HepG2 (cell line): ENCODE measurements around the gene ARHGAP32. TPM values are rescaled to one million over a fixed set of nuclear protein-coding genes. Genes with fewer than 3 reads are reported as not detected.

Experiments used
- ATAC-seq: fragments of 200-7000 bp; cut with Tn5 transposase; 3 replicates; pipeline ENCODE4 v1.9.1; 2020; ENCODE audit warnings: mild to moderate bottlenecking, moderate library complexity
- BruUV-seq: library from RNA; stranded (reverse); fragments of 400-500 nt; replicated peaks from 2 replicates; lab custom pipeline; 2021; lab: Mats Ljungman, UMichigan
- CTCF ChIA-PET: fragments of 300-600 bp; formaldehyde crosslinking; extraction: SDS; loops from one replicate; lab custom pipeline; 2021; ENCODE audit warnings: low total read pairs, inconsistent platforms, low intra/inter-chr PET ratio; lab: Yijun Ruan, JAX
- POLR2A ChIA-PET: fragments of 350-600 bp; sonication (Branson Sonifier 250); formaldehyde crosslinking; loops from one replicate; lab custom pipeline; 2020; ENCODE audit warnings: antibody characterized with exemption, inconsistent platforms; lab: Yijun Ruan, JAX
- DNase-seq: peaks from one replicate; pipeline ENCODE4 v3.0.0-alpha.2; 2015; ENCODE audit warnings: low spot score
- FAIRE-seq: peaks from 3 replicates; lab custom pipeline; 2011; peaks lifted over from hg19 to GRCh38; lab: Jason Lieb, UNC
- H2AFZ ChIP-seq: one replicate; pipeline ENCODE4 v1.6.1; 2011; ENCODE audit warnings: low read length, inconsistent platforms
- H3K27ac ChIP-seq: fragments of 300-600 bp; 3 replicates; pipeline ENCODE4 v1.8.0; 2011; ENCODE audit warnings: mixed run types, mild to moderate bottlenecking, mixed read lengths, low read length, inconsistent platforms; ENCODE audit not compliant: insufficient read depth; ENCODE audit errors: extremely low read length
- H3K27me3 ChIP-seq, 2 experiments: fragments of 200-600 bp in 1 of 2; 2 replicates in 1 of 2; 3 replicates in 1 of 2; pipeline versions ENCODE4 v1.6.0 to v1.8.0; 2011; ENCODE audit warnings: low read length in 2 of 2, mild to moderate bottlenecking in 2 of 2, moderate library complexity in 2 of 2, inconsistent platforms in 1 of 2; ENCODE audit not compliant: insufficient read depth in 2 of 2, control insufficient read depth in 1 of 2
- H3K36me3 ChIP-seq, 2 experiments: fragments of 200-600 bp in 1 of 2; replicated peaks in 1 of 2; 2 replicates in 1 of 2; 3 replicates in 1 of 2; pipeline versions ENCODE4 v1.5.1 to v1.8.0; 2011; ENCODE audit warnings: low read length in 2 of 2, inconsistent platforms in 1 of 2; ENCODE audit not compliant: insufficient read depth in 2 of 2, control insufficient read depth in 1 of 2
- H3K4me1 ChIP-seq: 2 replicates; pipeline ENCODE4 v1.5.1; 2012; ENCODE audit warnings: low read length, inconsistent platforms; ENCODE audit not compliant: insufficient read depth
- H3K4me2 ChIP-seq: 2 replicates; pipeline ENCODE4 v1.6.0; 2011; ENCODE audit warnings: low read depth, low read length, inconsistent platforms
- H3K4me3 ChIP-seq, 3 experiments: fragments of 200-600 bp in 1 of 3; sonication (generic), shearing (Covaris generic) in 1 of 3; replicated peaks in 1 of 3; 2 replicates each; pipeline ENCODE4 v1.5.1; 2011 to 2016; ENCODE audit warnings: low read length in 3 of 3, inconsistent platforms in 2 of 3, low read depth in 2 of 3, mild to moderate bottlenecking in 2 of 3, control low read depth in 1 of 3, mixed read lengths in 1 of 3; ENCODE audit not compliant: insufficient read depth in 1 of 3
- H3K79me2 ChIP-seq: one replicate; pipeline ENCODE4 v1.6.1; 2011; ENCODE audit warnings: low read length, inconsistent platforms; ENCODE audit not compliant: insufficient read depth
- H3K9ac ChIP-seq: 2 replicates; pipeline ENCODE4 v1.6.0; 2011; ENCODE audit warnings: mild to moderate bottlenecking, low read depth, low read length, inconsistent platforms; ENCODE audit not compliant: insufficient read depth
- H3K9me3 ChIP-seq: 2 replicates; pipeline ENCODE4 v1.5.1; 2012; ENCODE audit warnings: mild to moderate bottlenecking, low read length
- H4K20me1 ChIP-seq: 2 replicates; pipeline ENCODE4 v1.6.0; 2011; ENCODE audit warnings: inconsistent platforms, mild to moderate bottlenecking, low read length, moderate library complexity; ENCODE audit not compliant: insufficient read depth
- BRCA1 ChIP-seq: sonication (generic); formaldehyde crosslinking; IDR thresholded peaks from 2 replicates; pipeline ENCODE4 v1.4.0; 2020; ENCODE audit warnings: missing genetic modification reagents
- CEBPB ChIP-seq: IDR thresholded peaks from 2 replicates; pipeline ENCODE4 v1.6.1; 2011; ENCODE audit warnings: low read depth, low read length, improper control_type of control experiment, borderline replicate concordance
- FOSL1 ChIP-seq: sonication (generic); formaldehyde crosslinking; IDR thresholded peaks from 2 replicates; pipeline ENCODE4 v1.9.0; 2021; ENCODE audit warnings: missing genetic modification reagents, borderline replicate concordance
- HIVEP1 ChIP-seq: sonication (generic); formaldehyde crosslinking; IDR thresholded peaks from 2 replicates; pipeline ENCODE4 v1.4.0; 2020; ENCODE audit warnings: mild to moderate bottlenecking, missing genetic modification reagents
- KDM5B ChIP-seq: sonication (generic); formaldehyde crosslinking; IDR thresholded peaks from 2 replicates; pipeline ENCODE4 v1.4.0; 2020; ENCODE audit warnings: missing genetic modification reagents, mild to moderate bottlenecking, borderline replicate concordance
- MXD4 ChIP-seq: IDR thresholded peaks from 2 replicates; pipeline ENCODE4 v1.6.1; 2016; ENCODE audit warnings: mild to moderate bottlenecking, missing biosample characterization, missing genetic modification reagents
- NFKBIZ ChIP-seq: IDR thresholded peaks from 2 replicates; pipeline ENCODE4 v1.6.1; 2018; ENCODE audit warnings: missing genetic modification reagents, missing compliant biosample characterization
- SAP130 ChIP-seq: IDR thresholded peaks from 2 replicates; pipeline ENCODE4 v1.6.1; 2016; ENCODE audit warnings: low read depth
- ZEB1 ChIP-seq: IDR thresholded peaks from 2 replicates; pipeline ENCODE4 v1.6.1; 2012; ENCODE audit warnings: mild to moderate bottlenecking, low read depth, inconsistent platforms; ENCODE audit not compliant: insufficient replicate concordance
- WGBS: methylation state at CpG from one replicate; pipeline ENCODE4 v1.1.6; 2017; ENCODE audit warnings: low lambda C conversion rate; 5-methylcytosine and 5-hydroxymethylcytosine counted together
- in situ Hi-C: cut with HindIII; loops from 2 replicates; pipeline ENCODE4 v1.10.0; 2017; ENCODE audit warnings: low pct_unique_long_range_greater_than_20kb; ENCODE audit not compliant: extremely low pct_ligation_motif_present
- intact Hi-C: fragments of 100-400 bp; cut with micrococcal nuclease; formaldehyde crosslinking; loops from one replicate; pipeline ENCODE4 v1.10.0; 2022; ENCODE audit not compliant: unreplicated experiment
- polyA plus RNA-seq, 8 experiments: library from polyadenylated mRNA; depleted of rRNA in 3 of 8; stranded (reverse) in 7 of 8; unstranded in 1 of 8; fragments of >200 nt; fragmentation: Illumina TruSeq in 4 of 8; extraction: Trizol in 4 of 8; gene quantifications; 2 replicates each; pipeline versions ENCODE4 v1.2.1 to v1.2.3, GENCODE V29; 2011 to 2016; ENCODE audit warnings: low read depth in 4 of 8, missing spikeins in 1 of 8, mixed read lengths in 1 of 8; ENCODE audit not compliant: insufficient read depth in 1 of 8
- total RNA-seq, 5 experiments: library from RNA; depleted of rRNA; stranded (reverse); fragments of >200 nt; fragmentation: Illumina TruSeq; extraction: Trizol; gene quantifications; 2 replicates each; pipeline ENCODE4 v1.2.3, GENCODE V29; 2016; ENCODE audit warnings: low read depth in 1 of 5
- TF ChIP-seq, protein P1 (sequence below): sonication (generic); formaldehyde crosslinking; IDR thresholded peaks from 2 replicates; pipeline ENCODE4 v1.8.0; 2023; ENCODE audit warnings: mild to moderate bottlenecking, missing genetic modification reagents
- TF ChIP-seq, protein P2 (sequence below): sonication (generic); formaldehyde crosslinking; IDR thresholded peaks from 2 replicates; pipeline ENCODE4 v1.8.1; 2022; ENCODE audit warnings: low read depth, mild to moderate bottlenecking, missing genetic modification reagents
- TF ChIP-seq, protein P3 (sequence below): sonication (generic); formaldehyde crosslinking; IDR thresholded peaks from 2 replicates; pipeline ENCODE4 v1.4.0; 2020; ENCODE audit warnings: missing genetic modification reagents

Gene ARHGAP32
- total and polyA plus RNA-seq, 2 of the 13 experiments (the other 11 are each of a cell fraction or from before 2014, with no cell fraction given): 6.3 to 8.2 TPM

DNA sequence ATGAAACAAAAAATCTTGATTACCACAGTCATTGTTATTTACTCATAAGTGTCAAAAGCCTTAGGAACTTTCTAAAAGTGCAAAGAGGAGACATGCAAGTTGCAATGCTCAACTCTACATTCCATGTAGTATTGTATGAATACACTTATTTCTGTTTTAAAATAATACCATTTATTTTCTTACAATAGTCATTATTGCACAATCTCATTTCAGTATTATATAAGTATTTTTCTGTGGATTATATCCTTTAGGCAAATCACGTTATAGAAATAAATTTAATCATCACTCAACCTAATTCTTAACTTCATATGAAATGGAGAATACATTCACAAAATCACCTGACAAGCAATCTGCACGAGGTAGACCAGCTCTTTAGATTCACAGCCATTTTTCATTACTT is 98.8 kb downstream of the ARHGAP32 start:
- Histone ChIP-seq H3K27ac (no peak overlapping the region), H3K9me3 (peaks cover 7% of the 10 kb centered on the region), H3K4me1 (no peaks in the 10 kb centered on the region), H3K79me2 (no peaks in the 10 kb centered on the region), H4K20me1 (no peaks in the 10 kb centered on the region), H3K4me3 (no peak overlapping the region), H3K36me3 (no peaks in the 10 kb centered on the region), H2AFZ (no peak overlapping the region), H3K9ac (no peak overlapping the region), H3K27me3 (no peaks in the 10 kb centered on the region), H3K4me2 (no peak overlapping the region)
- BruUV-seq: no TSS peak
- POLR2A ChIA-PET: no interaction called here
- FAIRE-seq: no peak
- no peak for DNase-seq
- in situ Hi-C loops (no loop called here), intact Hi-C loops (no loop called here)
- WGBS: 97% methylated on average over 2 of the region's 2 CpGs
- no peak for ATAC-seq
- CTCF ChIA-PET: no interaction called here
- TF ChIP-seq CEBPB (peak; percentile 51; the same call in 1 of the 2 replicates), NFKBIZ (CRISPR knock-in tag) (no peak)

DNA sequence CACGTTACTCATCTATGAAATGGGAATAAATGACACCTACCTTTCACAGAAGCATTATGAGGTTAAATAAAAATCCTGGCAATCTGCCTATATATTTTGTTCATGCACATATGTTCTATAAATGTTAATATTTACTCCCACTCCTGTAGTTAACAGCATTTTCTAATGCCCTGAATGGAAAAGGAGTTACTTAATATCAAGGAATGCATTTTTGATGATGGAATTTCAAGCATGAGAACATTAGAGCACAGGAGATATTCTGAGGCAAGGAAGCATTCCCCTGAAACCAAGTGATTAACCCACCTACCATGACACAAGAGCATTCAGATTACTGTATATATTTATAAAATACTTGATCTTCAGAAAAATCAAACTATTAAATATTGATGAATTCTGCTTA is 102.1 kb downstream of the ARHGAP32 start:
- Histone ChIP-seq H3K4me3 (no peak overlapping the region), H3K9me3 (no peaks in the 10 kb centered on the region), H3K36me3 (no peaks in the 10 kb centered on the region), H2AFZ (no peak overlapping the region), H3K27me3 (no peaks in the 10 kb centered on the region), H3K9ac (no peak overlapping the region), H3K4me1 (no peaks in the 10 kb centered on the region), H3K27ac (no peak overlapping the region), H3K79me2 (no peaks in the 10 kb centered on the region), H3K4me2 (no peak overlapping the region), H4K20me1 (no peaks in the 10 kb centered on the region)
- ATAC-seq: no peak
- FAIRE-seq: no peak
- intact Hi-C loops: no loop called here
- WGBS: 92% methylated on average over 1 of the region's 1 CpG
- no TSS peak for BruUV-seq
- no peak for DNase-seq
- in situ Hi-C loops: no loop called here
- POLR2A ChIA-PET: no interaction called here
- CTCF ChIA-PET: no interaction called here
- TF ChIP-seq ZEB1: no peak
- TF ChIP-seq KDM5B (CRISPR knock-in tag): no peak
- TF ChIP-seq, protein P1, sequence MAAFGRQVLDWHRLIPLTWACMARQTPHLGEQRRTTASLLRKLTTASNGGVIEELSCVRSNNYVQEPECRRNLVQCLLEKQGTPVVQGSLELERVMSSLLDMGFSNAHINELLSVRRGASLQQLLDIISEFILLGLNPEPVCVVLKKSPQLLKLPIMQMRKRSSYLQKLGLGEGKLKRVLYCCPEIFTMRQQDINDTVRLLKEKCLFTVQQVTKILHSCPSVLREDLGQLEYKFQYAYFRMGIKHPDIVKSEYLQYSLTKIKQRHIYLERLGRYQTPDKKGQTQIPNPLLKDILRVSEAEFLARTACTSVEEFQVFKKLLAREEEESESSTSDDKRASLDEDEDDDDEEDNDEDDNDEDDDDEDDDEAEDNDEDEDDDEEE (CRISPR knock-in tag): no peak
- TF ChIP-seq, protein P2, sequence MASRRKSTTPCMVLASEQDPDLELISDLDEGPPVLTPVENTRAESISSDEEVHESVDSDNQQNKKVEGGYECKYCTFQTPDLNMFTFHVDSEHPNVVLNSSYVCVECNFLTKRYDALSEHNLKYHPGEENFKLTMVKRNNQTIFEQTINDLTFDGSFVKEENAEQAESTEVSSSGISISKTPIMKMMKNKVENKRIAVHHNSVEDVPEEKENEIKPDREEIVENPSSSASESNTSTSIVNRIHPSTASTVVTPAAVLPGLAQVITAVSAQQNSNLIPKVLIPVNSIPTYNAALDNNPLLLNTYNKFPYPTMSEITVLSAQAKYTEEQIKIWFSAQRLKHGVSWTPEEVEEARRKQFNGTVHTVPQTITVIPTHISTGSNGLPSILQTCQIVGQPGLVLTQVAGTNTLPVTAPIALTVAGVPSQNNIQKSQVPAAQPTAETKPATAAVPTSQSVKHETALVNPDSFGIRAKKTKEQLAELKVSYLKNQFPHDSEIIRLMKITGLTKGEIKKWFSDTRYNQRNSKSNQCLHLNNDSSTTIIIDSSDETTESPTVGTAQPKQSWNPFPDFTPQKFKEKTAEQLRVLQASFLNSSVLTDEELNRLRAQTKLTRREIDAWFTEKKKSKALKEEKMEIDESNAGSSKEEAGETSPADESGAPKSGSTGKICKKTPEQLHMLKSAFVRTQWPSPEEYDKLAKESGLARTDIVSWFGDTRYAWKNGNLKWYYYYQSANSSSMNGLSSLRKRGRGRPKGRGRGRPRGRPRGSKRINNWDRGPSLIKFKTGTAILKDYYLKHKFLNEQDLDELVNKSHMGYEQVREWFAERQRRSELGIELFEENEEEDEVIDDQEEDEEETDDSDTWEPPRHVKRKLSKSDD (CRISPR knock-in tag): no peak
- TF ChIP-seq BRCA1 (CRISPR knock-in tag): no peak
- TF ChIP-seq, protein P3, sequence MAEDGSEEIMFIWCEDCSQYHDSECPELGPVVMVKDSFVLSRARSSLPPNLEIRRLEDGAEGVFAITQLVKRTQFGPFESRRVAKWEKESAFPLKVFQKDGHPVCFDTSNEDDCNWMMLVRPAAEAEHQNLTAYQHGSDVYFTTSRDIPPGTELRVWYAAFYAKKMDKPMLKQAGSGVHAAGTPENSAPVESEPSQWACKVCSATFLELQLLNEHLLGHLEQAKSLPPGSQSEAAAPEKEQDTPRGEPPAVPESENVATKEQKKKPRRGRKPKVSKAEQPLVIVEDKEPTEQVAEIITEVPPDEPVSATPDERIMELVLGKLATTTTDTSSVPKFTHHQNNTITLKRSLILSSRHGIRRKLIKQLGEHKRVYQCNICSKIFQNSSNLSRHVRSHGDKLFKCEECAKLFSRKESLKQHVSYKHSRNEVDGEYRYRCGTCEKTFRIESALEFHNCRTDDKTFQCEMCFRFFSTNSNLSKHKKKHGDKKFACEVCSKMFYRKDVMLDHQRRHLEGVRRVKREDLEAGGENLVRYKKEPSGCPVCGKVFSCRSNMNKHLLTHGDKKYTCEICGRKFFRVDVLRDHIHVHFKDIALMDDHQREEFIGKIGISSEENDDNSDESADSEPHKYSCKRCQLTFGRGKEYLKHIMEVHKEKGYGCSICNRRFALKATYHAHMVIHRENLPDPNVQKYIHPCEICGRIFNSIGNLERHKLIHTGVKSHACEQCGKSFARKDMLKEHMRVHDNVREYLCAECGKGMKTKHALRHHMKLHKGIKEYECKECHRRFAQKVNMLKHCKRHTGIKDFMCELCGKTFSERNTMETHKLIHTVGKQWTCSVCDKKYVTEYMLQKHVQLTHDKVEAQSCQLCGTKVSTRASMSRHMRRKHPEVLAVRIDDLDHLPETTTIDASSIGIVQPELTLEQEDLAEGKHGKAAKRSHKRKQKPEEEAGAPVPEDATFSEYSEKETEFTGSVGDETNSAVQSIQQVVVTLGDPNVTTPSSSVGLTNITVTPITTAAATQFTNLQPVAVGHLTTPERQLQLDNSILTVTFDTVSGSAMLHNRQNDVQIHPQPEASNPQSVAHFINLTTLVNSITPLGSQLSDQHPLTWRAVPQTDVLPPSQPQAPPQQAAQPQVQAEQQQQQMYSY (CRISPR knock-in tag): no peak
- no peak for TF ChIP-seq SAP130 (CRISPR knock-in tag)
- TF ChIP-seq MXD4: no peak
- no peak for TF ChIP-seq FOSL1 (CRISPR knock-in tag)
- no peak for TF ChIP-seq HIVEP1 (CRISPR knock-in tag)
